ENCODE measurements around the gene COL24A1.

Gene COL24A1

DNA sequence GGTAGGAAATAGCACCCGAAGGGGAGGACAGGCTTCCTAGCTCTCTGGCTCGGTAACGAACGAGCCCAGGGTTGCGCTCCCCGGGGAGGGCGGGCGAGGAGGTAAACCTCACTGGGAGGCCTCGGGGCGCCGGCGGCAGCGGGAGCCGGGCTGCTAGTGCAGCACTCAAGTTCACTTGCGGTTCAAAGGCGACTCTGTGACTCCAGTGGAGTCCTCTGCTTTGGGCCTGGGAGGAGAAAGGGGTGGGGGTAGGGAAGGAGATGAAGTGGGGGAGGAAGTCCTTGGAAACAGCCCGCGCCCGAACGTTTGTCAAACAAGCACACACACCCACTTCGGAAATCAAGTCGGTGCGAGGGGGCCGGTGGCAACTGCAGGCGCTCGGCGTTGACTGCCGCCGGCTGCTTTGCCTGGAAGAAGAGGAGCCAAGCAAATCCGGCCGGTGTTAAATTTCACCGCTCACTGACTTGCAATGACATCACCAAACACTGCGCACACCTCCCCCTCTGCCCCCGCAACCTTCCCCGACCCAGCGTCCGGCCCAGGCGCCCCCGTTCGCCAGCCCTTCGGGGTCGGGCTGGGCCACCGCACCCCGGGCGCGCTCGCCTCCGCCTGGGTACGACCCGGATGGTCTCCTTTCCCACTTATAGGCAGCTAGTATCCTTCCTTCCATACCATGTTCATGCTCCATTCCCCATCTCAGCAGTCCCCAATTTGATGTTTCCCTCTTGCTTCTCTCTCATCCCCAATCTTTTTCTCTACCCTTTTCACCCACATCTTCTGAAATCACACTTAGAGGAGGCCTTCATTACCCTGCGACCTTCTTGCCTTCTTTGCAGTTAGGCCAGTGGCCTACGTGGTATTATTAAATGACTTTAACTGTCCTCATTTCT is at the start of gene COL24A1:
COL24A1 (minus strand) TSS at position 207 of the 890 bp plus-strand sequence. CDS start 376 bp downstream, outside the sequence.
- TF ChIP-seq, protein P1, sequence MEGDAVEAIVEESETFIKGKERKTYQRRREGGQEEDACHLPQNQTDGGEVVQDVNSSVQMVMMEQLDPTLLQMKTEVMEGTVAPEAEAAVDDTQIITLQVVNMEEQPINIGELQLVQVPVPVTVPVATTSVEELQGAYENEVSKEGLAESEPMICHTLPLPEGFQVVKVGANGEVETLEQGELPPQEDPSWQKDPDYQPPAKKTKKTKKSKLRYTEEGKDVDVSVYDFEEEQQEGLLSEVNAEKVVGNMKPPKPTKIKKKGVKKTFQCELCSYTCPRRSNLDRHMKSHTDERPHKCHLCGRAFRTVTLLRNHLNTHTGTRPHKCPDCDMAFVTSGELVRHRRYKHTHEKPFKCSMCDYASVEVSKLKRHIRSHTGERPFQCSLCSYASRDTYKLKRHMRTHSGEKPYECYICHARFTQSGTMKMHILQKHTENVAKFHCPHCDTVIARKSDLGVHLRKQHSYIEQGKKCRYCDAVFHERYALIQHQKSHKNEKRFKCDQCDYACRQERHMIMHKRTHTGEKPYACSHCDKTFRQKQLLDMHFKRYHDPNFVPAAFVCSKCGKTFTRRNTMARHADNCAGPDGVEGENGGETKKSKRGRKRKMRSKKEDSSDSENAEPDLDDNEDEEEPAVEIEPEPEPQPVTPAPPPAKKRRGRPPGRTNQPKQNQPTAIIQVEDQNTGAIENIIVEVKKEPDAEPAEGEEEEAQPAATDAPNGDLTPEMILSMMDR (IDR thresholded peaks at IDR 0.05; ENCODE audit: low read depth, low read length) = no peak
- no peak for DNase-seq (ENCODE audit: extremely low read depth, low read depth)

DNA sequence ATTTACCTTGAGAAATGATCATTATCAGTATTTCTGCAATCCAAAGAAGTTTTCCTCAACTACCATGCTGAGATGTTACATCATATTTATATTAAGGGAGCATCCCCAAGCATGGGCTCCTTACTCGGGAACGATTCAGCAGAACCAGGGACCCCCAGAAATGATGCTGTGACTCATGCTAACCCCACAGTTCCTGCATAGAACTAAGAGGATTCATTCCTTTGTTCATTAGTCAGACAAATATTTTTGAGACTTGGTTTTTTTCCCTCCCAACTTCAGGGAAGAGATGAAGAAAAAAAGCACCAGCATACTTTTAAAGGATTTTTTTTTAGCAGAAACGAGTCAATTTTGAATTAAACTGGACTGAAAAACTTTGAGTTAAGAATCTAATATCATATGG is 49.2 kb upstream of the COL24A1 start:
- DNase-seq (ENCODE audit: extremely low read depth, low read depth) = no peak
- TF ChIP-seq, protein P1 (IDR thresholded peaks at IDR 0.05; ENCODE audit: low read depth, low read length) = no peak

DNA sequence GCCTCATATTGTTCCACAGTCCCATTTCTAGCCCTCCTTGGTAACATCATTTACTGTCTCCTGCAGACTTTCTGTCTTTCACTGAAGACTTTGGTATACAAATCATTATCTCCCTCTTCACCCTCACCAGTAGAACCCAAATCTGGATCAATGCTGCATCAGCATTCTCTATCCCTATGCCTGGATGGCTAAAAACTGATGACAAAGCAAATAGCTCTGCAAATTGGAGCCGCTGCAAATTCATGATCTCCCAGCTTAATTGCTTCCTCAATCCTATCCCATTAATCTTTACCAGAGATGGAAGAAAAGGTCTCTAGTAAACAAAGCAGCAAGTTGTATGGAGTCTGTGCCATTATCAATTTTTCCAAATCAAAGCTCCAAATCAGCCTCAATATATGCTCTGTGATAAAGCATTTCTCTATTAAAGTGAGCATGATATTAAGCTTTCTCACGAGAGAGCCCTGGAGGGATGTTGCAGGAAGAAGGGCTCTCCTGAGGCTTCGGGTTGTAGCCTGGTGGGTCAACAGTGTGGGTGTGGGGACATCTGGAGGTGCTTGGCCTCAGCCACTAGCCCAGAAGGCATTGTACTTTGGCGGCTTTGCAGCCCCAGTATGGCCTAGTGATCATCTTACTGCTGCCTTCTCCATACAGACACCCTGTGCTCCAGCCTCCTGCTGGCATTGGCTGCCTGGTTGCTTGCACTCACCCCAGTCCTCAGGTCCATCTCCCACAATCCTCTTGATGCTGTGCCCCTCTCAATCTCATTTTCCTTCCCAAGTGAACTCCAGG is 46.2 kb upstream of the COL24A1 start:
- no peak for DNase-seq (ENCODE audit: extremely low read depth, low read depth)
- TF ChIP-seq, protein P1 (IDR thresholded peaks at IDR 0.05; ENCODE audit: low read depth, low read length) = no peak

DNA sequence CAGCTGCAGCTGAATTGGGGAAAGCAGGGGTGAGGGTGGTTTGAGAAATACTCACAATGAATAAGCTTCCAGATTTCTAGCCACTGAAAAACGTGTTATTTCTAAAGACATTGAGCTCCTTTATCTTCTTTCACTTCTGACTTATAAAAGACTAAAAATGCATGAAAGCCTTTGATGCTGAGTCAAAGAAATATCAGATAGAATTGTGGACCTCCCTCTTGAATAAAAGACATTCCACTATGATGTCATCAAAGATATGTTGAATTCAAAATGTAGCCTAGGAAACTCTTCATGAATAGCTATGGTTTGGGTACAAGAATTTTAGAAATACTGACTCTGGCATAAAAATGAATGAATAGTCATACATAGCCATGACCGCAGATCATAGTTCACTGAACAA is 44.7 kb upstream of the COL24A1 start:
- no peak for DNase-seq (ENCODE audit: extremely low read depth, low read depth)
- TF ChIP-seq, protein P1 (IDR thresholded peaks at IDR 0.05; ENCODE audit: low read depth, low read length) = no peak

DNA sequence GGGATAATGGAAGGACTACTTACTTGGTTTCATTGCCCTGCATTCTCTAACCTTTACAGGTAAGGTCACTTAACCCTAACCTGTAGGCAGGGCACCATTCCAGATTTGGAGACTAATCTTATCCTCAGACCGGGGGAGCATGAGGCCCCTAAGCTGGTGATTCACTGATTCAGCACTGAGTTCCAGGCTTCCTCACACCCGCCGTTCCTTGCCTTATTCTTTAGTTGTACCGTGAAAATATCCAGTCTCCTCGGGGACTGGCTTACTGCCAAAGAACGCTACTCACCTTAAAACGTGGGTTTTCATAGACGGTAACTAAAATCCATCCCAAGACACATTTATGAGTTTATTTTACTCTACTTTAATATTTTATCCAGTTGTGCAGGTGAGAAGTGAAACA is 44.3 kb upstream of the COL24A1 start:
- TF ChIP-seq, protein P1 (IDR thresholded peaks at IDR 0.05; ENCODE audit: low read depth, low read length) = no peak
- no peak for DNase-seq (ENCODE audit: extremely low read depth, low read depth)

DNA sequence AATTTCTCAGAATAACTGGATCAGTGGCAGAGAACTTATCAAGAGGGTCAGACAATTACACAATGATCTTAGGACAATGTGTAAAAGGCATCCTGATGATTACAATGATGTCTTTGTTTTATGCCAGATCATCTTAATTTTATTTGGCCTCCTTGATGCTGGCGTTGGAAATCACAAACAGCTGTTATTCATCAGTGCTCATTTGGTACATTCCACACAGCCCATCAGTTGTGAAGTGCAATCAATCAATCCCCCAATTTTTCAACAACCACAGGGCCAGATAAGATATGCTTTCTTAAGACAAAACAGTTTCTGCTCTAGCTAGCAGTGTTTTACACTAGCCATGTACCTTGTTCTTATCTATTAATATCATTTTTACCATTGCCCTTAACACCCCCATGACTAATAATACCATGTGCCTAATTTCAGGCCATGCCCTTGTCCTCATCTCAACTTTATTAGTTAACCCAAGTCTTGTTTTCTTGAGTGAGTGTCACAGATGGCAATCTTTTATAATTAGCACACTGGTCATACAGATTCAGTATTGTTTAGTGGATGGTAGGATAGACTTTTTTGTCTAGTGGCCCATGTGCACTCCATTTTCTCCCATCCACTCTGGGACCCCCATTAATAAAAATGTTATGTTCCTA is 40.8 kb upstream of the COL24A1 start:
- no peak for DNase-seq (ENCODE audit: extremely low read depth, low read depth)
- TF ChIP-seq, protein P1 (IDR thresholded peaks at IDR 0.05; ENCODE audit: low read depth, low read length) = no peak

Measured in AG09319 (cell line).